Measurements from ENCODE around the gene SS18L1. TPM values are rescaled to one million over a fixed set of nuclear protein-coding genes. Genes with fewer than 3 reads are reported as not detected.

Gene SS18L1
- total and polyA plus RNA-seq, 2 experiments from 2014 or later: 2.1 to 13.0 TPM

DNA sequence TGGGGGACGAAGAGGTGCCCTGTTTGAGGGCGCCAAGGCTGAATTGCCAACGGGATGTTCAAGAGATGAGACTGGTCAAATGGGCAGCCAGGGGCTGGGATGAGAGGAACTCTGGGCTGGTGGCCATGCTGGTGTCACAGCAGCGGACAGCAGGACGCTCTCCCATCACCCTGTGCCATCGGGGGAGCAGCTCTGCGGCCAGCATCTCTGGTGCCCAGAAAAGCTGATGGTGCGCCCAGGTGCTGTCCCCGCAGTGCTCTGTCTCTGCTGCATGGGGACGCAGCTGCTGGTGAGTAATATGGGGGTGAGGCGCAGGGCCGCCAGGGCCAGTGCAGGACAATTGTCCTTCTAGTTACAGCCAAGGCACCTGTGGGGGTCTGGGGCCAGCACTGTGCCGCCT, 81.5 kb downstream of the SS18L1 start:
- WGBS (ENCODE audit: low lambda C conversion rate, missing lambda C conversion rate): 90% methylated on average over 12 of the region's 13 CpGs
- Histone ChIP-seq H4K20me1 (ENCODE audit: insufficient read depth, poor library complexity, severe bottlenecking) (no peaks in the 10 kb centered on the region), H3K79me2 (no peaks in the 10 kb centered on the region), H3K4me3 (no peak overlapping the region), H3K27me3 (peaks cover 43% of the 10 kb centered on the region), H3K4me2 (no peak overlapping the region), H2AFZ (no peak overlapping the region), H3K9me2 (replicated peaks; ENCODE audit: insufficient read depth) (no peaks in the 10 kb centered on the region), H3K4me1 (ENCODE audit: insufficient read depth) (peaks cover 3% of the 10 kb centered on the region), H3K36me3 (replicated peaks; ENCODE audit: insufficient read depth, low read depth) (no peaks in the 10 kb centered on the region), H3K27ac (no peak overlapping the region), H3K9me3 (ENCODE audit: low read depth) (no peaks in the 10 kb centered on the region)
- TF ChIP-seq EZH2 (IDR thresholded peaks at IDR 0.05; ENCODE audit: borderline replicate concordance): no peak
- TF ChIP-seq, protein P1, sequence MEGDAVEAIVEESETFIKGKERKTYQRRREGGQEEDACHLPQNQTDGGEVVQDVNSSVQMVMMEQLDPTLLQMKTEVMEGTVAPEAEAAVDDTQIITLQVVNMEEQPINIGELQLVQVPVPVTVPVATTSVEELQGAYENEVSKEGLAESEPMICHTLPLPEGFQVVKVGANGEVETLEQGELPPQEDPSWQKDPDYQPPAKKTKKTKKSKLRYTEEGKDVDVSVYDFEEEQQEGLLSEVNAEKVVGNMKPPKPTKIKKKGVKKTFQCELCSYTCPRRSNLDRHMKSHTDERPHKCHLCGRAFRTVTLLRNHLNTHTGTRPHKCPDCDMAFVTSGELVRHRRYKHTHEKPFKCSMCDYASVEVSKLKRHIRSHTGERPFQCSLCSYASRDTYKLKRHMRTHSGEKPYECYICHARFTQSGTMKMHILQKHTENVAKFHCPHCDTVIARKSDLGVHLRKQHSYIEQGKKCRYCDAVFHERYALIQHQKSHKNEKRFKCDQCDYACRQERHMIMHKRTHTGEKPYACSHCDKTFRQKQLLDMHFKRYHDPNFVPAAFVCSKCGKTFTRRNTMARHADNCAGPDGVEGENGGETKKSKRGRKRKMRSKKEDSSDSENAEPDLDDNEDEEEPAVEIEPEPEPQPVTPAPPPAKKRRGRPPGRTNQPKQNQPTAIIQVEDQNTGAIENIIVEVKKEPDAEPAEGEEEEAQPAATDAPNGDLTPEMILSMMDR (IDR thresholded peaks at IDR 0.05; ENCODE audit: poor library complexity): no peak
- DNase-seq (ENCODE audit: low spot score): no peak

DNA sequence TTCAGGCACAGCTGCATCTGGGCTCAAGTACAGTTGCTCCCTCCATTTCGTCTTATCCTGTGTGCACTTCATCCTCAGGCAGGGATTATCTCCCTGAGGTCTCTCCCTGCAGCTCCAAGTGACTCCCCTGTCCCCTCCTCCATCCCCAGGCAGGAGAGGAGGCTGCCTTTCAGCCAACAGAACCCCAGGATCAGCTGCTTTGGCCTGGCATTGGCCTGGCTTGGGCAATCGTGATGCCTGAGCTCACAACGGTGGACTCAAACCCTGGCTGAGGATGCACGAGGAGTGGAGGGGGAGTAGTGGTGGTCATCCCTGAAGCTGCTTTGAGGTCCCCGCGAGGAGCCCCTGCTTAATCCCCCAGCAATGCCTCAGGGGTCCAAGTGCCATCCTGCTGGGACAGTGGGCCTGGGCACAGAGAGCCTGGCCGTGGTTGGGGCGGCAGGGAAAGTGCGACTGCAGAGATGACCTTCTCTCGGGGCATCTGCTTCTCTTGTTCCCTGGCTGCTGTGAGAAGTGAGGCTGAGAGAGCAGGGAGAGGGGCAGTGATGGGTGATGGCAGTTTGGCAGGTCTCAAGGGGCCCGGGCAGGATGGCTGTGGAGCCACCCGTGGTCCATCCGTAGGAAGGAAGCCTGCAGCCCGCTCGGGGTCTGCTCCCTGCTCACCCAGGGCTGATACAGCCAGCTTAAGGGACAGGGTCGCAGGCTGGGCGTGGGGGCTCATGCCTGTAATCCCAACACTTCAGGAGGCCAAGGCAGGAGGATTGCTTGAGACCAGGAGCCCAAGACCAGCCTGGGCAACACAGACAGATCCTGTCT, 82.5 kb downstream of the SS18L1 start:
- WGBS (ENCODE audit: low lambda C conversion rate, missing lambda C conversion rate): 85% methylated on average over 16 of the region's 17 CpGs
- Histone ChIP-seq H3K27ac (no peak overlapping the region), H3K4me1 (ENCODE audit: insufficient read depth) (no peaks in the 10 kb centered on the region), H3K4me2 (no peak overlapping the region), H4K20me1 (ENCODE audit: insufficient read depth, poor library complexity, severe bottlenecking) (no peaks in the 10 kb centered on the region), H3K79me2 (no peaks in the 10 kb centered on the region), H3K27me3 (peaks cover 35% of the 10 kb centered on the region), H3K4me3 (no peak overlapping the region), H3K36me3 (replicated peaks; ENCODE audit: insufficient read depth, low read depth) (no peaks in the 10 kb centered on the region), H3K9me2 (replicated peaks; ENCODE audit: insufficient read depth) (no peaks in the 10 kb centered on the region), H3K9me3 (ENCODE audit: low read depth) (no peaks in the 10 kb centered on the region), H2AFZ (no peak overlapping the region)
- no peak for TF ChIP-seq EZH2phosphoT487 (IDR thresholded peaks at IDR 0.05; ENCODE audit: low read depth, severe bottlenecking, unreplicated experiment)
- no peak for TF ChIP-seq EZH2 (IDR thresholded peaks at IDR 0.05; ENCODE audit: borderline replicate concordance)
- TF ChIP-seq, protein P1 (IDR thresholded peaks at IDR 0.05; ENCODE audit: poor library complexity): no peak
- DNase-seq (ENCODE audit: low spot score): no peak

DNA sequence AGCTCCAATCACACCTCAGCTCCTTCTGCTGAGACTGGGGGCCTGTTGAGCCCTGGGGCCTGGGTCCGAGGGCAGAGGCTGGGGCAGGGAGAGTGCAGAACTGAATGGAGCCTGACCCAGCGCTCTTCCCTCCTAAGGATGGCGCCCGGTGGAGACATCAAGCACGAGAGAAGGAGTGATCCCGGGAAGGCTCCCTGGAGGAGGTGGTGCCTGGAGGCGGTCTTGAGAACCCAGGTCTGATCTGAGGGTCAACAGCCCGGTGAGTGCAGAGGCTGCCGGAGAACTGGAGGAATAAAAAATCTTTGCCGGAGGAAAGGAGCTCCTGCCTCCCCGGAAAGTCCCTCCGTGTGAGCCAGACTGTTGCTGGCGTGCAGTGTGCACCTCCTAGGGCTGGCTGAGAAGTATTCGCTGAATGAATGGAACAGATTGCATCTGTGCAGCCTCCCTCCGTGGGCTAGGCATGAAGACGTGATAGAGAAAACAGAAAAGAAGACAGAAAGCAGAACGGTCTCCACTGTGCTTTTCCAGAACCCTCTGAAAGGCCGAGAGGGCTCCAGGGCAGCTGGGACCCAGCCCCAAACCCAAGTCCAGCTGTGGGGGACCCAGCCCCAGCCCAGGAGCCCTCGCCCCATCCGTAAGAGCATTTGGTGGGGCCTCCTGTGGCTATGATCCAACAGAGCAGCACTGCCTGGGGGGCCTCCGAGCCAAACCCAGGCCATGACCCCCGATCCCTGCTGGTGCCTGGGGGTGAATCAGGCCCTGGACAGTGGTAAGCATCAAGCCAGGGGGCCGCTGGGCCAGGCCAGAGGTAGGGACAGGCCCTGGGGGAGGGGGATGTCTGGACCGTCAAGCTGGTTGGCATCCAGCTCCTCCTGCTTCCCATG, 83.4 kb downstream of the SS18L1 start:
- WGBS (ENCODE audit: low lambda C conversion rate, missing lambda C conversion rate): 82% methylated on average over 23 of the region's 24 CpGs
- Histone ChIP-seq H3K79me2 (no peaks in the 10 kb centered on the region), H3K27me3 (peaks cover 26% of the 10 kb centered on the region), H3K4me1 (ENCODE audit: insufficient read depth) (no peaks in the 10 kb centered on the region), H3K4me2 (no peak overlapping the region), H4K20me1 (ENCODE audit: insufficient read depth, poor library complexity, severe bottlenecking) (no peaks in the 10 kb centered on the region), H3K9me3 (ENCODE audit: low read depth) (no peaks in the 10 kb centered on the region), H3K27ac (no peak overlapping the region), H3K9me2 (replicated peaks; ENCODE audit: insufficient read depth) (no peaks in the 10 kb centered on the region), H2AFZ (no peak overlapping the region), H3K4me3 (no peak overlapping the region), H3K36me3 (replicated peaks; ENCODE audit: insufficient read depth, low read depth) (no peaks in the 10 kb centered on the region)
- DNase-seq (ENCODE audit: low spot score): no peak
- TF ChIP-seq, protein P1 (IDR thresholded peaks at IDR 0.05; ENCODE audit: poor library complexity): no peak
- TF ChIP-seq EZH2 (IDR thresholded peaks at IDR 0.05; ENCODE audit: borderline replicate concordance) (no peak), EZH2phosphoT487 (IDR thresholded peaks at IDR 0.05; ENCODE audit: low read depth, severe bottlenecking, unreplicated experiment) (no peak)
